GM19351 (cell line): ENCODE data around the gene SLC39A11.
"Not testable (repeated sequence)": the region's sequence is repeated elsewhere in the genome, so short reads cannot be mapped to it uniquely, and the experiment has no call there.

Source experiments
- ATAC-seq: cut with Tn5 transposase; IDR thresholded peaks from one replicate; pipeline ENCODE4 v1.9.1; 2021; ENCODE audit warnings: mild to moderate bottlenecking, moderate library complexity; ENCODE audit not compliant: unreplicated experiment

Gene SLC39A11

GRCh38 chr17:72640415-72641165, 451.9 kb downstream of the SLC39A11 start:
- ATAC-seq: no peak

DNA sequence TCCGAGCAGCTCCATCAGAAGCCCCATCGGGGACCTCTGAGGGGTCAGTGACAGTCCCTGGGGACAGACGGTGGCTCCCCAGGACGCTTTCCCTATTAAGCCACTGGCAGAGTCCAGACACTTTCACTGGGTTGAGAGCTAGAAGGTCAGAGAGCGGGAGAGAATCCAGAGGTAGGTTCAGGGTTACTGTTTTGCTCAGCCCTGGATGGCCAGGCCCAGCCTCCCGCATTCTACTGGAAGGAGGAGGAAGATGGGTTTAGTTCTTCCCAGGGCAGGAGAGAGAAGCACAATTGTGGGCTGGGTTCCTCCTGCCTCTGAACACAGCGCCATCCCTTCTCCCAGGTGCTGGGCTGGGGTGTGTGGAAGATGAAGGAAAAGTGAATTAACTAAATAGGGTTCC, 452.8 kb downstream of the SLC39A11 start:
- no peak for ATAC-seq

GRCh38 chr17:72638932-72639331, 453.6 kb downstream of the SLC39A11 start:
- not testable (repeated sequence) for ATAC-seq

GRCh38 chr17:72635034-72635635, 457.4 kb downstream of the SLC39A11 start:
- ATAC-seq: no peak

DNA sequence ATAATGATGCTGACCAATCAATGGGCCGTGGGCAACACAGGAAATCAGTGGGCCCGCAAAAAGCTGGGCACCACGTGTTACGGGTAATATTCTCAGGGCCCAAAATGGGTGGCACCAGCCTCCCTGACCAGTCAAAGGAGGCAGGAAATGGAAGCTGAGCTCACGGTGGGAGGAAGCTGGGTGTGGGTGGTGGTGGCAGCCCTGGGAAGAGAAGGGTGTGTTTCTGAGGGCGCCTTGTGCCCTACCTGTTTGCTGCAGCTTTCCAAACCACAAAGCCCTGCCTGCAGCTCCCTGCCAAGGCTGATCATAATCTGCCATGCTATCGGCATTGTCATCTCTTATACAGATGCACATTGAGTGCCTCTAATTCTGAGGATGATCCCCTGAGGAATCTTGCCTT, 457.9 kb downstream of the SLC39A11 start:
- ATAC-seq: no peak

DNA sequence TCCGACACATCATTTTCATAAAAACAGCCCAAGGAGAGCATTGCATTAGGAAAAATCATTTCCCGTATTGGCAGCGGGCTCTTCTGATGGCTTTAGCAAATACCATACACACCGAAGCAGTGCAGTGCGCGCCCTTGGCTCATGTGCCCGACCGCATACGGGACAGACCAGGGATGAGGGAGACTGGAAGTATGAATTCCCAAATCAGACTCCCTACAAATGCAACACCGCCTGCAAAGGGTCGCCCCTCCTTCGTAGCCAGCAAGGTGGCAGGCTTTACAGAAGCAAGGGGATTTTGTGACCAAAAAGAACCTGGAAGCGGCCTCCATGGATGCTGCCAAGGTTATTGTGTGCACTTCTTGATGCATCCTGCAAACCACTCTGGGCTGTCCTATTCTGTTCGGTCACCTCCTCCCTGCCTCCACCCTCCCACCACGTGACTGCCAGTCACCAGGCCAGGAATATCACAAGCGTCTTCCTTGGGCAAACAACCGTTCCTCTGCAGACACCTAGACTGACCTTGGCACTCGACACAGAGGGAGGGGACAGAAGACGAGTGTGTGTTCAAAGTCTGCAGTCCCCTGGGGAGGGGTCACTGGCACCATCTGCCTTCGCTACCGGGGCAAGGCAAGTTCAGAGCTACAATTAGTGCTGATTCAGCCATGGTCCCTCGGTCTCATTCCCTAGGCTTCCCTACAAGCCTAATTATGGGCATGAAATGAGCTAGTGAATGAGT, 460.4 kb downstream of the SLC39A11 start:
- ATAC-seq: no peak

- no peak for ATAC-seq
These were observed 460.9 kb downstream of the SLC39A11 start for GRCh38 chr17:72631568-72631948.

DNA sequence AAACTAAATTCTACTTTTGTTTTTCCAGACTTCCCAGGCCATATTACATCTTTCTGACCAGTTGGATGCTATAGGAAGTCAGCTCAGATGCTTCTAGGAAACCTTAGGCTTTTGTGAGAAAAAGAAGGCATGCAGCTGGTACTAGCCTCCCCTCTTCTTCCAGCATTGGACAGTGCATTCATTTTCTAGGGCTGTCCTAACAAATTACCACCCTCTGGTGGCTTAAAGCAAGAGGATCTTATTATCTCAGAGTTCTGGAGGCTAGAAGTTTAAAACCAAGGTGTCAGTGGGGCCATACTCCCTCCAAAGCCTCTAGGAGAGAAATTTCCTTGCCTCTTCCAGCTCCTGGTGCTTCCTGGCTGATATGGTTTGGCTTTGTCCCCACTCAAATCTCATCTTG, 467.8 kb downstream of the SLC39A11 start:
- no peak for ATAC-seq

DNA sequence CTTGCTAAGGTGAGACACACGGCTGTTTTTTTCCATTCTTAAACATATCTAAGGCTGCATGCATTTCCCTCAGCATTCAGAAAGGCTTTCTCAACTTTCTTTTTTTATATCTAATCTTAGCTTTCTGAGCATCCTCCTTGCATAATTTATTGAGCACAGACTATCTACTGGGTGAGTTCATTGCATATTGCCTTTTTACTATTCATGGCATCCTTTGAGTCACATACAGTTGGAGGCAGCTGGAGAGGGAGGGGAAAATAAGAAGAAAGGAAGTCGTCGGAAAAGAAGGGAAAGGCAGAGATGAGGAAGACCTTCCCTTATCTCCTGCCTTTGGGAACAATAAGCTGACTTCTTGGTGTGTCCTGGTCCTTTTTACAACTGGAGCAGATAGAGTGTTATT, 468.3 kb downstream of the SLC39A11 start:
- ATAC-seq: no peak

DNA sequence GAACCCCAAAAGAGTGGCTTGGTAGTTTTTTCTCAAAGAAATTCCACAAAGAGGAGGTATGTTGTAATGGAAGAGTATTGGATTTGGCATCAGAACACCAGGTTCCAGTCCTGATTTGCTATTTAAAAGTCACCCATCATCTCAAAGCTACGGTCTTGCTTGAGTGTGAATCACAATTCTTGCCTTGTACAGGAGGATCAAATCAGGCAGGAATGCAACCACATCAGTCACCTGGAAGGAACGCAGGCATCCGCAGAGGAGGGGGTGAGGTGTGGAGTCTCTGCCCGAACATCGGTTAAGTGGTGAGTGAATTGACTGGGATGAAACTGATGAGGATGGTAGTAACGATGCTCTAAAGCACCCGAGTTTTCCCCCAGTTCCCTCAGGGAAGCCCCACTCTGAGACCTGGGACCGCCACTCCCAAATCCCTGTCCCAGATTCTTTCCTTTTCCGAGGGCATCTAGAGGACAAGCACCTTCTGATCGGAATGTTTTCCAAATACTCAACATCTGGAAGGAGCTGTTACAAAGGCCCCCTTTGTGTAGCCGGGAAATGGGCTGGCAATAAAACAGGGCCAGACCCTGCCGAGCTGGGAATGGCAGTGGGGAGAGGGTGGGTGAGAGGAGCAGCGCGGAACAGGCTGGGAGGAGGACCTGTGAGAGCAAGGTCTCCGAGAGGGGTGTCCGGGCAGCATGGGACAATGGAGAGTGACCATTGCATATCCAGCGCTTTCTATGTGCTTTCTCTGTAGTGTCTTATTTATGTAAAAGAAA, 469.6 kb downstream of the SLC39A11 start:
- ATAC-seq: no peak

DNA sequence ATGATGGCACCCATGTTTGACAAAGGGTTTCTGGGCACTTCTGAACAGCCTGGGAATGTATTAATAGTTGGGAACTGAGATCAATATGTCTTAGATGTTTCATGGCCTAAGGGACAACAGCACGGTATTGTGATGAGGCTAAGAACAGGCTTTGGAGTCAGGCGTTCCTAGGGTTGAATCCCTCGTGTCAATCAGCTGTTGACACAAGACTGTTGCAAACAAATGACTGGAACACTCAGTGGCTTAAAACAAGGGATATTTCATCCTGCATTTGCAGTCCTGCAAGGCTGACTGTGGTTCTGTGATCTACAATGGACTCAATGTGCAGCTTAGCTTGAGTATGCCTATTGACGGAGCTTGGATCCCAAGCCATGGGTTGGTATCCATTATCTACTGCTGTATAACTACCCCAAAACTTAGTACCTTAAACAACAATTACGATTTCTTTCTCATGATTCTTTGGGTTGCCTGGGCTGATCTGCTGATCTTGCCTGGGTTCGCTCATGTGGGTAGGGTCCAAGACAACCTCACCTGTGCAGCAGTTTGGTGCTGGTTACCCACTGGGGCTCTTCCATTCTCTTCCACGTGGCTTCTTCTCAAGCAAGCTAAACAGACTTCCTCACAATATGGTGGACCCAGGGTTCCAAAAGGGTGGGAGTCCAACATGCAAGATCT, 472.4 kb downstream of the SLC39A11 start:
- ATAC-seq: no peak

- ATAC-seq: peak; percentile 48
These were observed 474.4 kb downstream of the SLC39A11 start for GRCh38 chr17:72618001-72618509.

DNA sequence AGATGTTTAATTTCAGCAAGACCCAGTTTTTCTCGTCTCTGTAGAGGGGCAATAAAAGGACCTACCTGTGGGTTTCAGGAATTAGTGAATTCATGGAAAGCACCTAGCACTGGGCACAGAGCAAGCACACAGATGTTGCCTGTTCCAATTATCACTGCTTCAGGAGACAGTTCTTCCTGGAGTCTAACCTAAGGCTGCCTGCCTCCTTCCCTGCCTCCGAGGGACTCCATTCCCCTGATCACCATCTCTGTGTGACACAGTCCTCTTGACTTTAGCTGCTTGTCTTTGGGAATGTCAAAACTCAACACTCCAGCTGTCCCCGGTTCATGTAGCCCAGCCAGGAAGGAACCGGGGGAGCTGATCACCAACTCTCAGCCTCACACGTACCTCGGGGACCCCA, 474.9 kb downstream of the SLC39A11 start:
- no peak for ATAC-seq

DNA sequence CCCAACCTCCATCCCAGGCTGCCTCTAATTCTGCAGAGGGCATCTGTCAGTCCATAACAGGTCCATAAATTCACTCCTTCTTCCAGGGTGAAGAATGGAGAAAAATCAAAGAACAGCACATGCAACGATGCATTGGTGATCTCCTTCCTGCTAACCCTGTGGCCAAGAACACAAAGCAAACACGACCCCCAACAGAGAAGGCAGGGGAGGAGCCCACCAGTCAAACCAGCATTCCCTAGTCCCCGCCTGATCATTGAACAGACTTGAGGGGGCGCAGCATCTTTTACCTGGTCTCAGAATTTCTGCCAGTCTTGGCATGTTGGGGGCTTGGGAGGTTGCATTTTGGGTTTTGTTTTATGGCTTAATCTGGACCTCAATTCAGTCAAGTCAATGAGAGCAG, 476.0 kb downstream of the SLC39A11 start:
- ATAC-seq: no peak

- no peak for ATAC-seq
These were observed 476.9 kb downstream of the SLC39A11 start for GRCh38 chr17:72615627-72615991.

GRCh38 chr17:72614871-72615626, 477.4 kb downstream of the SLC39A11 start:
- ATAC-seq: no peak

GRCh38 chr17:72614476-72614870, 478.0 kb downstream of the SLC39A11 start:
- ATAC-seq: no peak

GRCh38 chr17:72613806-72614292, 478.6 kb downstream of the SLC39A11 start:
- no peak for ATAC-seq

DNA sequence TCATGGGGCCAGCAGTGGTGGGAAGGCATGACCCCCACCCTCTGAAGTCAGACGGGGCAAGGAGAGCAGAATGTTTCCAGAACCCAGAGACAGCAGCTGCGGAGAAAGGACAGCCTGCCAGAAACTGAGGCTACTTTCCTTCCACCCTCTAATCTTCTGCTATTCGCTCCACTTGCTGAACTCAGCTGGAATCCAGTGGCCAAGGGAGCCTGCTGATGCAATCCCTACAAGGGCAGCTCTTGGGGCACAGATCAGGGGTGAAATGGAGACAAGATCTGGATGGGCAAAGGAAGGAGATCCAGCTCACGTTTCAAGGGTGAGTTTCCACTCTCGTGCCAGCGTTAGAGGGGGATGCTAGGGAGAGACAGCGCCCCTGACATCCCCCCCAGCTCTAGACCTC, 479.1 kb downstream of the SLC39A11 start:
- no peak for ATAC-seq

DNA sequence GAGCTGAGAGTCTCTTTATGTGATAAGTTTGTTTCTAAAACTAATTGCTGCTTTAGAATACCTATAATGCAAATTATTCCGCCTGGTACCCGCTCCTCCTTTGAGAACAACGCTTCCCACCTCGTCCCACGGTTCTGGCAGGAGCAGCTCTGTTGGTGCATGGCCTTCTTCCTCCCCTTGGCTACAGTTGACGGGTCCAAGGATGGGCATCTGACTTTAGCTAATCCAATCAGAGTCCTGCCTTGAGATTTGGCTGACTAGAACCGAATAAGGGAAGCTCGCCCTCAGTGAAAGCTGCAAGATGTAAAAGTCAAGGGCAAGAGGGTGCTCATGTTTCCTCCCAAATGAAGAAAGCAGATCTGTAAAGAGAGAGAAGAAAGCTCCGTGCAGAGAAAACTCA, 481.3 kb downstream of the SLC39A11 start:
- ATAC-seq: no peak
